B cell (primary cell): ENCODE results near the gene IGF2BP1. TPM values are rescaled to one million over a fixed set of nuclear protein-coding genes. Genes with fewer than 3 reads are reported as not detected.

Experiments
- ATAC-seq: fragments of 200-7000 bp; cut with Tn5 transposase; one replicate; pipeline ENCODE4 v1.10.0; 2021; ENCODE audit warnings: low read depth, mild to moderate bottlenecking, moderate number of reproducible peaks, moderate library complexity
- CTCF ChIA-PET: fragments of 350-600 bp; sonication (Branson Sonifier 250); formaldehyde crosslinking; loops from one replicate; lab custom pipeline; 2021; ENCODE audit warnings: antibody characterized with exemption, inconsistent platforms; lab: Charles Lee
- POLR2A ChIA-PET: fragments of 350-600 bp; sonication (Branson Sonifier 250); formaldehyde crosslinking; loops from one replicate; lab custom pipeline; 2021; ENCODE audit warnings: antibody characterized with exemption; lab: Charles Lee
- DNase-seq: peaks from one replicate; pipeline ENCODE4 v3.0.0; 2013
- H2AFZ ChIP-seq: 2 replicates; pipeline ENCODE4 v1.6.1; 2012; ENCODE audit warnings: mild to moderate bottlenecking, low read depth, low read length; ENCODE audit not compliant: insufficient read depth, poor library complexity, severe bottlenecking
- H3K27ac ChIP-seq, 2 donors: 1 replicate in 1 of 2; 2 replicates in 1 of 2; pipeline ENCODE4 v1.5.1; 2012 to 2013; ENCODE audit warnings: low read length in 2 of 2, mild to moderate bottlenecking in 2 of 2, moderate library complexity in 1 of 2
- H3K27me3 ChIP-seq, 4 experiments: fragments of 200-600 bp in 1 of 4; sonication (generic) in 1 of 4; replicated peaks in 1 of 4; 1 replicate in 2 of 4; 2 replicates in 2 of 4; pipeline versions ENCODE4 v1.6.1 to v1.7.0; 2013 to 2016; ENCODE audit warnings: low read length in 3 of 4, mild to moderate bottlenecking in 2 of 4, mixed read lengths in 1 of 4, moderate library complexity in 1 of 4; ENCODE audit not compliant: insufficient read depth in 4 of 4, control insufficient read depth in 3 of 4; ENCODE audit errors: control extremely low read depth in 1 of 4
- H3K36me3 ChIP-seq, 2 experiments: replicated peaks in 1 of 2; 1 replicate in 1 of 2; 2 replicates in 1 of 2; pipeline versions ENCODE4 v1.6.1 to v1.7.1; 2013; ENCODE audit warnings: low read length in 1 of 2; ENCODE audit not compliant: insufficient read depth in 2 of 2, control insufficient read depth in 1 of 2; ENCODE audit errors: control extremely low read depth in 1 of 2, extremely low read depth in 1 of 2
- H3K4me1 ChIP-seq, 2 donors: fragments of 200-600 bp in 1 of 2; sonication (generic) in 1 of 2; 1 replicate in 1 of 2; 2 replicates in 1 of 2; pipeline versions ENCODE4 v1.5.1 to v1.6.1; 2013 to 2017; ENCODE audit warnings: low read length in 2 of 2; ENCODE audit not compliant: control insufficient read depth in 2 of 2, insufficient read depth in 2 of 2
- H3K4me2 ChIP-seq: replicated peaks from 2 replicates; pipeline ENCODE3; 2012; ENCODE audit warnings: mild to moderate bottlenecking, low read depth, low read length; ENCODE audit not compliant: poor library complexity, severe bottlenecking
- H3K4me3 ChIP-seq, 5 experiments: fragments of 200-600 bp in 1 of 5; sonication (generic) in 1 of 5; 1 replicate in 3 of 5; 2 replicates in 2 of 5; pipeline versions ENCODE4 v1.5.1 to v1.7.0; 2011 to 2016; ENCODE audit warnings: low read length in 4 of 5, mild to moderate bottlenecking in 4 of 5, low read depth in 2 of 5, control low read depth in 1 of 5, moderate library complexity in 1 of 5; ENCODE audit not compliant: insufficient read depth in 1 of 5; ENCODE audit errors: control extremely low read depth in 1 of 5, extremely low read depth in 1 of 5
- H3K79me2 ChIP-seq: fragments of 200-600 bp; sonication (generic); one replicate; pipeline ENCODE4 v1.6.0; 2016; ENCODE audit warnings: low read length; ENCODE audit not compliant: control insufficient read depth, insufficient read depth
- H3K9ac ChIP-seq: fragments of 200-600 bp; sonication (generic); 2 replicates; pipeline ENCODE4 v1.6.1; 2017; ENCODE audit warnings: mild to moderate bottlenecking, low read length, moderate library complexity
- H3K9me3 ChIP-seq, 3 donors: one replicate each; pipeline versions ENCODE4 v1.6.1 to v1.7.1; 2013; ENCODE audit warnings: low read length in 2 of 3; ENCODE audit not compliant: control insufficient read depth in 2 of 3, insufficient read depth in 1 of 3; ENCODE audit errors: control extremely low read depth in 1 of 3
- H4K20me1 ChIP-seq: 2 replicates; pipeline ENCODE4 v1.6.0; 2012; ENCODE audit warnings: mild to moderate bottlenecking, low read length; ENCODE audit not compliant: insufficient read depth, control insufficient read depth, poor library complexity, severe bottlenecking
- H3K27ac Mint-ChIP-seq: one replicate; pipeline ENCODE4 v1.8.0; 2021; ENCODE audit warnings: mixed read lengths
- H3K27me3 Mint-ChIP-seq: one replicate; pipeline ENCODE4 v1.8.0; 2021; ENCODE audit warnings: mixed read lengths
- H3K4me1 Mint-ChIP-seq: one replicate; pipeline ENCODE4 v1.8.0; 2021; ENCODE audit warnings: mixed read lengths
- H3K4me3 Mint-ChIP-seq: one replicate; pipeline ENCODE4 v1.8.0; 2021; ENCODE audit warnings: mixed read lengths
- H3K9me3 Mint-ChIP-seq: one replicate; pipeline ENCODE4 v1.8.0; 2022; ENCODE audit warnings: mixed read lengths; ENCODE audit not compliant: insufficient read depth
- EZH2 ChIP-seq: IDR thresholded peaks from 2 replicates; pipeline ENCODE4 v1.6.1; 2012; ENCODE audit warnings: borderline replicate concordance, low read depth, mild to moderate bottlenecking, moderate library complexity, low read length; ENCODE audit not compliant: insufficient read depth, poor library complexity, severe bottlenecking
- WGBS: methylation state at CpG from one replicate; pipeline ENCODE4 v1.1.5; 2013; ENCODE audit warnings: missing lambda C conversion rate; ENCODE audit not compliant: insufficient coverage; 5-methylcytosine and 5-hydroxymethylcytosine counted together
- intact Hi-C: fragments of 100-400 bp; cut with micrococcal nuclease; formaldehyde crosslinking; loops from one replicate; pipeline ENCODE4 v1.10.0; 2022
- polyA plus RNA-seq: library from polyadenylated mRNA; depleted of rRNA; stranded (reverse); fragments of >200 nt; gene quantifications from 2 replicates; pipeline ENCODE4 v1.2.3, GENCODE V29; 2012
- total RNA-seq, 2 donors: library from RNA; stranded (reverse); fragments of 120-200 nt in 1 of 2; gene quantifications; 1 replicate in 1 of 2; 2 replicates in 1 of 2; pipeline versions ENCODE4 v1.2.3 to v1.2.4, GENCODE V29; 2013 to 2022
- TF ChIP-seq, protein P1 (sequence below): fragments of 200-600 bp; IDR thresholded peaks from one replicate; pipeline ENCODE4 v1.8.0; 2022; ENCODE audit warnings: antibody characterized with exemption, mild to moderate bottlenecking

IGF2BP1 gene
- total and polyA plus RNA-seq, 2 donors (not counting 1 experiment from before 2014, with no cell fraction given), result not detected

DNA sequence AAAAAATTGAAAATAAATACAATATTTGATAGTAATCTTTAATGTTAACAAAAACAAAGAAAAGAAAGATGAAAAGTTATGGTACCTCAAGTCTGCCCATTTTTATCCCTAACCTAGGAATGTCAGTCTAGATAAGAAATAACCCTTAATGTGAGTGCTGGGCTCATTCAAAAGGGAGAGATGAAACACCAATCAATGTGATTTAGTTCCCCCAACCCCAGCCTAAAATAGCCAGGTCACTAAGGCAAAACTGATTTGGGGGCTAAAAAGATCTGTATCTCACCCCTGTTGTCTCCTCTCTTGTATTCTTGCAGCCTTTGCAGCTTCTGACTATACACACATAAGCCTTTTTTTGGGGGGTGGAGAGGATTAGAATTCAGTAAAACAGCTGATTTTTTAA is 3.2 kb upstream of the IGF2BP1 start:
- no peak overlapping the region for H3K27ac ChIP-seq
- intact Hi-C loops, result loop anchor here (10.0 kb wide), 1 partner anchor 269 kb away; the partner anchor contains the start of genes HOXB13, PRAC1 and PRAC2
- no peak overlapping the region for H3K4me3 ChIP-seq
- peaks cover 33% of the 10 kb centered on the region for H3K4me1 Mint-ChIP-seq
- H3K4me3 Mint-ChIP-seq, result no peak overlapping the region
- peaks cover 38 to 40% of the 10 kb centered on the region in 2 donors for H3K4me1 ChIP-seq
- no peaks in the 10 kb centered on the region for H3K36me3 ChIP-seq
- H2AFZ ChIP-seq, result no peak overlapping the region
- no peaks in the 10 kb centered on the region for H4K20me1 ChIP-seq
- H3K27ac Mint-ChIP-seq, result no peak overlapping the region
- DNase-seq (no peak), ATAC-seq (no peak)
- no peaks in the 10 kb centered on the region for H3K79me2 ChIP-seq
- ChIA-PET CTCF (no interaction called here), POLR2A (interaction anchor here (1.2 kb wide), 1 partner anchor 9 kb away, joined by 7 read pairs; no protein-coding TSS in a partner anchor)
- TF ChIP-seq, protein P1, sequence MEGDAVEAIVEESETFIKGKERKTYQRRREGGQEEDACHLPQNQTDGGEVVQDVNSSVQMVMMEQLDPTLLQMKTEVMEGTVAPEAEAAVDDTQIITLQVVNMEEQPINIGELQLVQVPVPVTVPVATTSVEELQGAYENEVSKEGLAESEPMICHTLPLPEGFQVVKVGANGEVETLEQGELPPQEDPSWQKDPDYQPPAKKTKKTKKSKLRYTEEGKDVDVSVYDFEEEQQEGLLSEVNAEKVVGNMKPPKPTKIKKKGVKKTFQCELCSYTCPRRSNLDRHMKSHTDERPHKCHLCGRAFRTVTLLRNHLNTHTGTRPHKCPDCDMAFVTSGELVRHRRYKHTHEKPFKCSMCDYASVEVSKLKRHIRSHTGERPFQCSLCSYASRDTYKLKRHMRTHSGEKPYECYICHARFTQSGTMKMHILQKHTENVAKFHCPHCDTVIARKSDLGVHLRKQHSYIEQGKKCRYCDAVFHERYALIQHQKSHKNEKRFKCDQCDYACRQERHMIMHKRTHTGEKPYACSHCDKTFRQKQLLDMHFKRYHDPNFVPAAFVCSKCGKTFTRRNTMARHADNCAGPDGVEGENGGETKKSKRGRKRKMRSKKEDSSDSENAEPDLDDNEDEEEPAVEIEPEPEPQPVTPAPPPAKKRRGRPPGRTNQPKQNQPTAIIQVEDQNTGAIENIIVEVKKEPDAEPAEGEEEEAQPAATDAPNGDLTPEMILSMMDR, result no peak
- no peak for TF ChIP-seq EZH2
- H3K9me3 ChIP-seq, result peaks cover 1 to 35% (median 2%) of the 10 kb centered on the region in 3 donors
- H3K27me3 ChIP-seq, result peaks cover 0 to 63% (median 54%) of the 10 kb centered on the region in 4 experiments
- no peak overlapping the region for H3K9ac ChIP-seq
- H3K27me3 Mint-ChIP-seq, result peaks cover 76% of the 10 kb centered on the region
- H3K4me2 ChIP-seq, result no peak overlapping the region
- no peaks in the 10 kb centered on the region for H3K9me3 Mint-ChIP-seq

DNA sequence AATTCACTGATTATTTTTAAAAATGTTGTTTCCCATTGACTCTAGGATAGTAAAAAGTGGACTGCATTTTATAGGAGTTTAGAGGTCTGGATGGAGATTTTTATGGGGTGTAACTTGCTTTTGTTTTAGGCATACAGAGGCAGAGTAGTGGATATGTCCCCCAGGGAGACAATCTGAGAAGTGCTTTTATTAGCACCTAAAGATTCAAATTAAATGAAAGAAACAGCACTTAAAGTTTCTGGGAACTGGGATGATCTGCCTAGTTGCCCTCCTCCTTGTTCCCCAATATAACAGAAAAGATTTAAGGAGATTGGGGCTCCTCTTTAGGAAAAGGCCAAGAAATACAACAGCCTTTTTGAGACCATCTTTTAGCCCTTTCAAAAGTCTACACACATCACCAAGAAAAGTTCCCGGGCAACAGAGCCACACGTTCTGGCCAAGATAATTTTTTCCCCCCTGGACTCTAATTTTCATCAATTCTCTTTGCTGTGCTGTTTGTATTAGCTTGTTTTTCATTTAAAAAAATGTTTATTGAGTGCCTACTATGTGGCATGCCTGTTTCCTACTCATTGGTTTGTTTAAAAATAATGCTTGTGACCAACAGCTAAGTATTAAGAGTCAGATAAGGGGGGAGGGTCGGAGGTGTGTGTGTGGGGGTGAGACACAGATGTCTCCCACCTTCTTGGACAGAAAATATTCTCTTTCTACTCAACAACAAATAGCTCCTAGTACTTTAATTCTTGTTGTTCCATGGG is 2.5 kb upstream of the IGF2BP1 start:
- H3K27ac Mint-ChIP-seq, result no peak overlapping the region
- ATAC-seq, result no peak
- no peak overlapping the region for H3K9ac ChIP-seq
- no peaks in the 10 kb centered on the region for H3K9me3 Mint-ChIP-seq
- no peak overlapping the region for H3K4me2 ChIP-seq
- intact Hi-C loops, result loop anchor here (10.0 kb wide), 1 partner anchor 270 kb away; the partner anchor contains the start of genes HOXB13, PRAC1 and PRAC2
- peaks cover 1 to 35% (median 2%) of the 10 kb centered on the region in 3 donors for H3K9me3 ChIP-seq
- H3K4me3 ChIP-seq, result no peak overlapping the region
- H3K4me1 ChIP-seq, result peaks cover 38 to 40% of the 10 kb centered on the region in 2 donors
- ChIA-PET POLR2A (interaction anchor here (1.2 kb wide), 1 partner anchor 8 kb away, joined by 7 read pairs; no protein-coding TSS in a partner anchor), CTCF (interaction anchor here (0.8 kb wide), 1 partner anchor 18 kb away, joined by 3 read pairs; no protein-coding TSS in a partner anchor)
- peaks cover 0 to 70% (median 60%) of the 10 kb centered on the region in 4 experiments for H3K27me3 ChIP-seq
- peaks cover 33% of the 10 kb centered on the region for H3K4me1 Mint-ChIP-seq
- H3K27ac ChIP-seq, result no peak overlapping the region
- peak overlapping the region; percentile 62 for H3K4me3 Mint-ChIP-seq
- peak; percentile 34 for DNase-seq
- no peaks in the 10 kb centered on the region for H3K36me3 ChIP-seq
- no CpG with 5 or more reads among the region's 3 CpGs for WGBS
- H3K27me3 Mint-ChIP-seq, result peaks cover 83% of the 10 kb centered on the region
- TF ChIP-seq EZH2, result peak; percentile 97
- TF ChIP-seq, protein P1, result no peak
- no peaks in the 10 kb centered on the region for H3K79me2 ChIP-seq
- no peak overlapping the region for H2AFZ ChIP-seq
- no peaks in the 10 kb centered on the region for H4K20me1 ChIP-seq
